ENCODE measurements around the gene LGALS7B.

GRCh38 chr19:38836159-38836982 is 47.4 kb downstream of the LGALS7B start:
- TF ChIP-seq SP1 (IDR thresholded peaks at IDR 0.05; ENCODE audit: low read depth) = no peak
- no peak for TF ChIP-seq CTCF (IDR thresholded peaks at IDR 0.05 in 2 of 3, conservative IDR thresholded peaks at IDR 0.05 in 1 of 3; ENCODE audit: borderline replicate concordance in 1 of 3, insufficient read depth in 1 of 3, low read depth in 2 of 3, low read length in 2 of 3)
